SK-N-SH (cell line): ENCODE measurements around the gene GNAT1. TPM values are rescaled to one million over a fixed set of nuclear protein-coding genes. Genes with fewer than 3 reads are reported as not detected.

ENCODE experiments used
- CTCF ChIA-PET: fragments of 300-600, 350-600 bp; formaldehyde crosslinking; extraction: SDS; loops from one replicate; lab custom pipeline; 2021; lab: Yijun Ruan, JAX
- POLR2A ChIA-PET: fragments of 350-600 bp; sonication (Branson Sonifier 250); formaldehyde crosslinking; extraction: SDS; loops from one replicate; lab custom pipeline; 2020; ENCODE audit warnings: antibody characterized with exemption, inconsistent platforms; lab: Yijun Ruan, JAX
- DNase-seq: peaks from one replicate; pipeline ENCODE4 v3.0.0; 2012
- H2AFZ ChIP-seq: fragments of 200-600 bp; sonication (generic); 2 replicates; pipeline ENCODE4 v1.8.1; 2016; ENCODE audit warnings: antibody characterized with exemption, mild to moderate bottlenecking, low read depth
- H3F3A ChIP-seq: fragments of 200-600 bp; sonication (generic); replicated peaks from 2 replicates; pipeline ENCODE3; 2016; ENCODE audit warnings: antibody characterized with exemption, mild to moderate bottlenecking; ENCODE audit not compliant: insufficient read depth
- H3K27ac ChIP-seq, 2 experiments: fragments of 200-500 bp in 1 of 2; fragments of 200-600 bp in 1 of 2; sonication (Bioruptor generic) in 1 of 2; sonication (generic), shearing (Covaris generic) in 1 of 2; 2 replicates each; pipeline versions ENCODE4 v1.5.1 to v1.6.1; 2014 to 2016; ENCODE audit warnings: low read depth in 2 of 2, inconsistent platforms in 1 of 2, low read length in 1 of 2, mild to moderate bottlenecking in 1 of 2, mixed read lengths in 1 of 2
- H3K27me3 ChIP-seq: fragments of 200-600 bp; sonication (generic), shearing (Covaris generic); 2 replicates; pipeline ENCODE4 v1.6.1; 2016; ENCODE audit warnings: mixed run types; ENCODE audit not compliant: insufficient read depth
- H3K36me3 ChIP-seq, 2 experiments: fragments of 200-500 bp in 1 of 2; fragments of 200-600 bp in 1 of 2; sonication (Bioruptor generic) in 1 of 2; sonication (generic) in 1 of 2; replicated peaks in 1 of 2; 2 replicates each; pipeline versions ENCODE3 to v1.5.1; 2014 to 2016; ENCODE audit warnings: low read length in 1 of 2, mild to moderate bottlenecking in 1 of 2; ENCODE audit not compliant: insufficient read depth in 2 of 2, control insufficient read depth in 1 of 2
- H3K4me1 ChIP-seq, 2 experiments: fragments of 200-500 bp in 1 of 2; fragments of 200-600 bp in 1 of 2; sonication (Bioruptor generic) in 1 of 2; sonication (generic), shearing (Covaris generic) in 1 of 2; 2 replicates each; pipeline versions ENCODE4 v1.5.1 to v1.6.1; 2014 to 2016; ENCODE audit warnings: low read depth in 1 of 2, low read length in 1 of 2, mixed run types in 1 of 2; ENCODE audit not compliant: insufficient read depth in 2 of 2, control insufficient read depth in 1 of 2
- H3K4me2 ChIP-seq: fragments of 200-600 bp; sonication (generic), shearing (Covaris generic); 2 replicates; pipeline ENCODE4 v1.6.1; 2017; ENCODE audit warnings: mixed run types
- H3K4me3 ChIP-seq, 2 experiments: fragments of 200-500 bp in 1 of 2; fragments of 200-600 bp in 1 of 2; sonication (Bioruptor generic) in 1 of 2; sonication (generic), shearing (Covaris generic) in 1 of 2; 2 replicates each; pipeline versions ENCODE4 v1.5.1 to v1.8.1; 2014 to 2016; ENCODE audit warnings: low read depth in 2 of 2, inconsistent platforms in 1 of 2, low read length in 1 of 2, mild to moderate bottlenecking in 1 of 2, mixed read lengths in 1 of 2, moderate library complexity in 1 of 2
- H3K79me2 ChIP-seq: fragments of 200-600 bp; sonication (generic); 2 replicates; pipeline ENCODE4 v1.8.1; 2017; ENCODE audit warnings: mild to moderate bottlenecking; ENCODE audit not compliant: insufficient read depth
- H3K9ac ChIP-seq: fragments of 200-600 bp; sonication (generic); 2 replicates; pipeline ENCODE4 v1.6.1; 2017; ENCODE audit warnings: mixed run types
- H3K9me2 ChIP-seq: fragments of 200-600 bp; sonication (generic); 2 replicates; pipeline ENCODE4 v1.6.1; 2017; ENCODE audit warnings: mixed run types
- H3K9me3 ChIP-seq: fragments of 200-600 bp; sonication (generic); 2 replicates; pipeline ENCODE4 v1.6.1; 2017; ENCODE audit warnings: mixed run types, mild to moderate bottlenecking, moderate library complexity
- H4K20me1 ChIP-seq: fragments of 200-600 bp; sonication (generic); 2 replicates; pipeline ENCODE4 v1.6.1; 2017; ENCODE audit warnings: mild to moderate bottlenecking, mixed run types; ENCODE audit not compliant: insufficient read depth
- EZH2phosphoT487 ChIP-seq: fragments of 200-600 bp; sonication (generic); IDR thresholded peaks from 2 replicates; pipeline ENCODE4 v1.6.1; 2017; ENCODE audit warnings: low read depth, mixed run types, mild to moderate bottlenecking, antibody characterized with exemption, moderate library complexity, borderline replicate concordance
- FOXJ3 ChIP-seq: sonication (generic); formaldehyde crosslinking; IDR thresholded peaks from 2 replicates; pipeline ENCODE4 v1.5.1; 2020; ENCODE audit warnings: mild to moderate bottlenecking, missing genetic modification reagents
- GABPA ChIP-seq: IDR thresholded peaks from 2 replicates; pipeline ENCODE4 v1.4.0; 2012; ENCODE audit warnings: low read depth, mild to moderate bottlenecking
- JUND ChIP-seq: IDR thresholded peaks from 2 replicates; pipeline ENCODE4 v1.4.0; 2012
- MEF2A ChIP-seq: IDR thresholded peaks from 2 replicates; pipeline ENCODE4 v1.4.0; 2012; ENCODE audit warnings: low read depth, borderline replicate concordance
- POLR2AphosphoS5 ChIP-seq: IDR thresholded peaks from 2 replicates; pipeline ENCODE4 v1.6.1; 2012; ENCODE audit warnings: low read depth, low read length
- RAD21 ChIP-seq: IDR thresholded peaks from 2 replicates; pipeline ENCODE4 v1.6.1; 2012; ENCODE audit warnings: mild to moderate bottlenecking, low read length
- SMC3 ChIP-seq: IDR thresholded peaks from 2 replicates; pipeline ENCODE4 v1.6.1; 2012; ENCODE audit warnings: low read depth, low read length, improper control_type of control experiment
- TCF12 ChIP-seq: IDR thresholded peaks from 2 replicates; pipeline ENCODE4 v1.4.0; 2012
- ZBTB33 ChIP-seq: IDR thresholded peaks from 2 replicates; pipeline ENCODE4 v1.4.0; 2012; ENCODE audit warnings: low read depth, borderline replicate concordance
- WGBS: methylation state at CpG from one replicate; pipeline ENCODE4 v1.1.6; 2017; ENCODE audit warnings: low lambda C conversion rate; 5-methylcytosine and 5-hydroxymethylcytosine counted together
- polyA plus RNA-seq, 3 experiments: library from polyadenylated mRNA; depleted of rRNA; stranded (reverse); fragments of >200 nt; gene quantifications; 2 replicates each; pipeline ENCODE4 v1.2.3, GENCODE V29; 2012
- TF ChIP-seq, protein P1 (sequence below): IDR thresholded peaks from 2 replicates; pipeline ENCODE4 v1.4.0; 2012; ENCODE audit warnings: low read depth
- TF ChIP-seq, protein P2 (sequence below): fragments of 150-350 bp; IDR thresholded peaks from 2 replicates; pipeline ENCODE4 v1.6.1; 2017; ENCODE audit warnings: antibody characterized with exemption, low read length, low read depth, borderline replicate concordance
- TF ChIP-seq, protein P3 (sequence below): fragments of 200-600 bp; sonication (generic); IDR thresholded peaks from 2 replicates; pipeline ENCODE4 v1.6.1; 2017; ENCODE audit warnings: antibody characterized with exemption, mild to moderate bottlenecking, moderate library complexity
- TF ChIP-seq, protein P4 (sequence below): IDR thresholded peaks from 2 replicates; pipeline ENCODE4 v1.4.0; 2012; ENCODE audit warnings: low read depth, borderline replicate concordance

Gene GNAT1
- polyA plus RNA-seq, 1 of the 3 experiments (the other 2 are of a cell fraction) = not detected

DNA sequence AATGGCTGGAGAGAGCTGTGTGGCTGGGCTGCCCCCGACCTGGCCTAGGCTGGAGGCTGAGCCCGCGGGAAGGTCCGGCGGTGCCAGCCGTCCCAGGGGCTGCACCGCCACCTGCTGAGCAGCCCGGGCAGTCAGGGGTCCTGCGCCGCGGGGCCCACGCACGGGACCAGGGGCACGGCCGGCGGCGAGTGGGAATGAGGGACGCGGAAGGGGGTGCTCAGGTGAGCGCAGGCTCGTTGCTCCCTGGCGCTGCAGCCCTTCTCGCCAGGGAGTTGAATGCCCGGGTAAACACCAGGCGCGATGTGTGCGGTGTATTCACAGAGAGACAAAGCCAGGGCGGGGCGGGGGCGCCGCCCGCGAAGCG lies 37.0 kb upstream of the GNAT1 start:
- Histone ChIP-seq H3K4me3 (peak overlapping the region; percentile 47 to 67), H2AFZ (no peak overlapping the region)

GRCh38 chr3:50154840-50155490 lies 36.4 kb upstream of the GNAT1 start, which contains the start of gene SEMA3F:
Gene SEMA3F, plus strand, starts transcription at chr3:50155324. Its CDS starts 4,299 bp downstream, at chr3:50159623.
- H3F3A ChIP-seq = no peaks in the 10 kb centered on the region
- H3K4me2 ChIP-seq = peak within 1 kb of the TSS; percentile 89
- no peaks in the 10 kb centered on the region for H3K9me2 ChIP-seq
- H3K4me3 ChIP-seq = peak within 1 kb of the TSS; percentile 64 to 67
- CTCF ChIA-PET = interaction anchor here (0.9 to 5.6 kb wide), 8 partner anchors 15 to 119 kb away, joined by 4 to 132 read pairs (median 6); partner anchors contain the start of gene GNAT1
- peaks cover 22 to 48% of the 10 kb centered on the region in 2 experiments; a peak in 2 of 4 replicates for H3K4me1 ChIP-seq
- DNase-seq = peak; percentile 96
- no peak within 1 kb of the TSS; a peak in 1 of 4 replicates for H3K27ac ChIP-seq
- H3K9me3 ChIP-seq = no peaks in the 10 kb centered on the region
- H3K9ac ChIP-seq = peak within 1 kb of the TSS; percentile 54; the same call in 1 of the 2 replicates
- no peaks in the 10 kb centered on the region for H4K20me1 ChIP-seq
- WGBS = no CpG with 5 or more reads among the region's 98 CpGs
- H2AFZ ChIP-seq = no peak within 1 kb of the TSS
- POLR2A ChIA-PET = no interaction called here
- peaks cover 26% of the 10 kb centered on the region for H3K79me2 ChIP-seq
- H3K36me3 ChIP-seq = peaks cover 0 to under 1% of the 10 kb centered on the region in 2 experiments
- H3K27me3 ChIP-seq = no peaks in the 10 kb centered on the region
- no peak for TF ChIP-seq MEF2A
- no peak for TF ChIP-seq ZBTB33
- TF ChIP-seq SMC3 = peak; percentile 51
- TF ChIP-seq, protein P1, sequence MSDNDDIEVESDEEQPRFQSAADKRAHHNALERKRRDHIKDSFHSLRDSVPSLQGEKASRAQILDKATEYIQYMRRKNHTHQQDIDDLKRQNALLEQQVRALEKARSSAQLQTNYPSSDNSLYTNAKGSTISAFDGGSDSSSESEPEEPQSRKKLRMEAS = no peak
- no peak for TF ChIP-seq FOXJ3 (CRISPR knock-in tag)
- 0 out of 2 replicates have a peak, but pooled peaks have one; percentile 29 for TF ChIP-seq POLR2AphosphoS5
- TF ChIP-seq GABPA = no peak
- peak; percentile 46; the same call in 1 of the 2 replicates for TF ChIP-seq RAD21
- no peak for TF ChIP-seq TCF12
- TF ChIP-seq EZH2phosphoT487 = no peak
- TF ChIP-seq, protein P2, sequence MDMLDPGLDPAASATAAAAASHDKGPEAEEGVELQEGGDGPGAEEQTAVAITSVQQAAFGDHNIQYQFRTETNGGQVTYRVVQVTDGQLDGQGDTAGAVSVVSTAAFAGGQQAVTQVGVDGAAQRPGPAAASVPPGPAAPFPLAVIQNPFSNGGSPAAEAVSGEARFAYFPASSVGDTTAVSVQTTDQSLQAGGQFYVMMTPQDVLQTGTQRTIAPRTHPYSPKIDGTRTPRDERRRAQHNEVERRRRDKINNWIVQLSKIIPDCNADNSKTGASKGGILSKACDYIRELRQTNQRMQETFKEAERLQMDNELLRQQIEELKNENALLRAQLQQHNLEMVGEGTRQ = no peak
- no peak for TF ChIP-seq JUND

More for the DNA sequence above, 37.0 kb upstream of the GNAT1 start:
- H3K9me2 ChIP-seq = no peaks in the 10 kb centered on the region
- POLR2A ChIA-PET = no interaction called here
- peaks cover 22 to 51% of the 10 kb centered on the region in 2 experiments; a peak in 2 of 4 replicates for H3K4me1 ChIP-seq
- peaks cover 26% of the 10 kb centered on the region for H3K79me2 ChIP-seq
- WGBS = 7% methylated on average over 3 of the region's 34 CpGs
- TF ChIP-seq, protein P3, sequence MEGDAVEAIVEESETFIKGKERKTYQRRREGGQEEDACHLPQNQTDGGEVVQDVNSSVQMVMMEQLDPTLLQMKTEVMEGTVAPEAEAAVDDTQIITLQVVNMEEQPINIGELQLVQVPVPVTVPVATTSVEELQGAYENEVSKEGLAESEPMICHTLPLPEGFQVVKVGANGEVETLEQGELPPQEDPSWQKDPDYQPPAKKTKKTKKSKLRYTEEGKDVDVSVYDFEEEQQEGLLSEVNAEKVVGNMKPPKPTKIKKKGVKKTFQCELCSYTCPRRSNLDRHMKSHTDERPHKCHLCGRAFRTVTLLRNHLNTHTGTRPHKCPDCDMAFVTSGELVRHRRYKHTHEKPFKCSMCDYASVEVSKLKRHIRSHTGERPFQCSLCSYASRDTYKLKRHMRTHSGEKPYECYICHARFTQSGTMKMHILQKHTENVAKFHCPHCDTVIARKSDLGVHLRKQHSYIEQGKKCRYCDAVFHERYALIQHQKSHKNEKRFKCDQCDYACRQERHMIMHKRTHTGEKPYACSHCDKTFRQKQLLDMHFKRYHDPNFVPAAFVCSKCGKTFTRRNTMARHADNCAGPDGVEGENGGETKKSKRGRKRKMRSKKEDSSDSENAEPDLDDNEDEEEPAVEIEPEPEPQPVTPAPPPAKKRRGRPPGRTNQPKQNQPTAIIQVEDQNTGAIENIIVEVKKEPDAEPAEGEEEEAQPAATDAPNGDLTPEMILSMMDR = peak; percentile 55
- TF ChIP-seq, protein P4, sequence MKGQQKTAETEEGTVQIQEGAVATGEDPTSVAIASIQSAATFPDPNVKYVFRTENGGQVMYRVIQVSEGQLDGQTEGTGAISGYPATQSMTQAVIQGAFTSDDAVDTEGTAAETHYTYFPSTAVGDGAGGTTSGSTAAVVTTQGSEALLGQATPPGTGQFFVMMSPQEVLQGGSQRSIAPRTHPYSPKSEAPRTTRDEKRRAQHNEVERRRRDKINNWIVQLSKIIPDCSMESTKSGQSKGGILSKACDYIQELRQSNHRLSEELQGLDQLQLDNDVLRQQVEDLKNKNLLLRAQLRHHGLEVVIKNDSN = no peak
- TF ChIP-seq RAD21 (peak; percentile 76), SMC3 (peak; percentile 71)
- H3K27me3 ChIP-seq = no peaks in the 10 kb centered on the region
- H3K9me3 ChIP-seq = no peaks in the 10 kb centered on the region
- H3K9ac ChIP-seq = no peak overlapping the region
- peak overlapping the region; percentile 85 for H3K4me2 ChIP-seq
- H3K36me3 ChIP-seq = no peaks in the 10 kb centered on the region
- no peak overlapping the region; a peak in 1 of 4 replicates for H3K27ac ChIP-seq
- H4K20me1 ChIP-seq = no peaks in the 10 kb centered on the region
- DNase-seq = peak; percentile 87
- H3F3A ChIP-seq = no peaks in the 10 kb centered on the region
- CTCF ChIA-PET = interaction anchor here (0.6 to 5.6 kb wide), 12 partner anchors 9 to 315 kb away, joined by 3 to 132 read pairs (median 4); partner anchors contain the start of gene GNAT1
